HG02763 (cell line): ENCODE data around the gene SOAT2.
"Not testable (repeated sequence)": the region's sequence is repeated elsewhere in the genome, so short reads cannot be mapped to it uniquely, and the experiment has no call there.

Experiments
- ATAC-seq: cut with Tn5 transposase; IDR thresholded peaks from one replicate; pipeline ENCODE4 v1.9.1; 2021; ENCODE audit warnings: mild to moderate bottlenecking, moderate library complexity; ENCODE audit not compliant: unreplicated experiment

Gene SOAT2

DNA sequence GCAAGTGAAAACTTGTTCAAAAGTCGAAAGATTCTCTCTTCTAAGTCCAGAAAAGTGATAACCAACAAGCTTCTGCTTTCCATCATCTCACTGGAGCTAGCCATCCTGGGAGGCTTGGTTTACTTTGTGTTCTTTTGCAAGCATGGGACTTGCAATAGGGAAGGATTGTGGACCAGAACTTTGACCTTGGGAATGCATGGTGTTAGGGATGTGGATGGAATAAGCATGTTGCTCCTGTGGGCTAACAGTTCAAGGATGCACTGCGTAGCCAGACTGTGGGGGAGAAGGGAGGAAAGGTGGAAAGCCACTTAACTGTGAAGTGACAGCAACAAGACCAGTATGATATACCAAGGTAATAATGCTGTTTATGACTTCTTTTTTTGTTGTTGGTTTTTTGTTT, 28.6 kb downstream of the SOAT2 start:
- no peak for ATAC-seq

DNA sequence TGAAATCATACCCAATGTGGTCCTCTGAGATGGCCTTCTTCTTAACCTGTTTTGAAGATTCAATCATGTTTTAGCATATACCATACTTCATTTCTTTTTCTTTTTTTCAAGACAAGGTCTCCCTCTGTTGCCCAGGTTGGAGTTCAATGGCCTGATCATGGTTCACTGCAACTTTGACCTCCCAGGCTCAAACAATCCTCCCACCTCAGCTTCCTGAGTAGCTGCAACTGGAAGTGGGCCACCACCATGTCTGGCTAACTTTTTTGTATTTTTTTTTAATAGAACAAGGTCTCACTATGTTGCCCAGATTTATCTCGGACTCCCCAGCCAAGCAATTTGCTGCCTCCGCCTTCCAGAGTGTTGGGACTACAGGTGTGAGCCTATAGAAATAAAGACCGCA, 30.4 kb downstream of the SOAT2 start:
- no peak for ATAC-seq

DNA sequence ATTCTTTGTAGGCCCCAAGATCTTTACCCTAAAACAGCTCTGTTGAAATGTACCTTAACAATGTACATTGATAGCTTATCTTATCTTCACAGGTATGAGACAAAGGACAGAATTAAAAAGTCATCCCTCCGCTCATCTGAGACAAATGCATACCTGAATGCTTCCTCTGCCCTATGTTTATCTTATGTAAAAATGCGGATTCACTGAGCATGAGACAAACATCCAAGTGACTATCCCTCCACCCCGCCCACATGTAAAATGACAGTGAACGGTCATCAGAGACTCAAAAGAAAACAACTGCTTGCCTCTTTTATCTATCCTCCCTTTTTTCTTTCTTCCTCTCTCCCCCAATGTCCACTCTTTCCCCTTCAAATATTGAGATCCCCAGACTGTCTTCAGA, 40.1 kb downstream of the SOAT2 start:
- ATAC-seq, result no peak

DNA sequence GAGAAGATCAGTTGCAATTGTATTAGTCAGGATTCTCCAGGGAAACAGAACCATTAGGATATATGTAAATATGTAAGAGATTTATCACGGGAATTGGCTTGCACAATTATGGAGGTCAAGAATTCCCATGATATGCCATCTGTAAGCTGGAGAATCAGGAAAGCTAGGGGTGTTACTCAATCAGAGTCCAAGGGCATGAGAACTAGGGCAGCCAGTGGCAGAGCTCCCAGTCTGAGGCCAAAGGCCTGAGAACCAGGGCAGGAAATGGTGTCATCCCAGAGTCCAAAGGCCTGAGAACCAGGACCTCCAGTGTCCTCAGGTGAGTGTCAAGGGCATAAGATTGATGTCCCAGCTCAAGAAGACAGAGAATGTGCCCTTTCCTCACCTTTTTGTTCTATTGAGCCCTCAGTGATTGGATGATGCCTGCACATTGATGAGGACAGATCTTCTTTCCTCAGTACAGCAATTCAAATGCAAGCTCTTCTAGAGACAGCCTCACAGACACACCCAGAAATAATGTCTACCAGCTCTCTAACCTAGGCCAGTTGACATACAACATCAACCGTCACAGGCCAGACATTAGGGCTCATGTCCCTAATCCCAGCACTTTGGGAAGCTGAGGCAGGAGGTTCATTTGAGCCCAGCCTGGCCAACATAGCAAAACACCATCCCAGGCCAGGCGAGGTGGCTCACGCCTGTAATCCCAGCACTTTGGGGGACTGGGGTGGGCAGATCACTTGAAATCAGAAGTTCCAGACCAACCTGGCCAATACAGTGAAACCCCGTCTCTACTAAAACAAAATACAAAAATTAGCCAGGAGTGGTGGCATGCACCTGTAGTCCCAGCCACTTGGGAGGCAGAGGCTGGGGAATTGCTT, 42.3 kb downstream of the SOAT2 start:
- ATAC-seq, result no peak

DNA sequence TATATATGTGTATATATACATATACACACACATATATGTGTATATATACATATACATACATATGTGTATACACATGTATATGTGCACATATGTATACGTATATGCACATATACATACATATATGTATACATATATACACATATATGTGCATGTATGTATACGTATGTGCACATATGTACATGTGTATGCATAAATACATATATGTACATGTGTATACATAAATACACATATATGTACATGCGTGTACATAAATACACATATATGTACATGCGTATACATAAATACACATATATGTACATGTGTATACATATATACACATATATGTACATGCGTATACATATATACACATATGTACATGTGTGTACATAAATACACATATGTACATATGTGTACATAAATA, 43.9 kb downstream of the SOAT2 start:
- no peak for ATAC-seq

DNA sequence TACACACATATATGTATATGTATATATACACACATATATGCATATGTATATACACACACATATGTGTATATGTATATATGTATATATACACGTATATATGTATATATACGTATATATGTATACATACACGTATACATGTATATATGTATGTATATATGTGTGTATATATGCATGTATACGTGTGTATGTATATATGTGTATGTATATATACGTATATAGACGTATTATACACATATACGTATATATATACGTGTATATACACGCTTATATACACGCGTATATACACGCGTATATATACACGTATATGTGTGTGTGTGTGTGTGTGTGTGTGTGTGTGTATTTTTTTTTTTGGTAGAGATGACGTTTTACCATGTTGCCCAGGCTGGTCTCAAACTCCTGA, 44.4 kb downstream of the SOAT2 start:
- no peak for ATAC-seq

DNA sequence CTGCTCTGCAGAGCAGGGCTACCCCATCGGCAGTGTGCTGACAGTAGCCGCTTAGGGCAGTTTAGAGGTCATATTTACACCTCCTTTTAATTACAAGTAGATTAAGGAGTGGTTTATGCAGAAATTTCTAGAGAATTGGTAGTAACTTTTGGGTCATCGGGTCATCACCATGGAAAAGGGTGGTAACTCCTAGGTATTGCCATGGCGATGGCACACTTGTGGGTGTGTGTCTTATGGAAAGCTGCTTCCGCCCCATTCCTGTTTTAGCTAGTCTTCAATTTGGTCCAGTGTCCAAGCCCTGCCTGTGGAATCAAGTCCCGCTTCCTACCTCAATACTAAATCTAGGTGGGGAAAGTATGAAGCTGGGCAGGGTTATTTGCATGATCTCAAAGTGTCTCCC, 47.8 kb downstream of the SOAT2 start:
- ATAC-seq, result no peak

DNA sequence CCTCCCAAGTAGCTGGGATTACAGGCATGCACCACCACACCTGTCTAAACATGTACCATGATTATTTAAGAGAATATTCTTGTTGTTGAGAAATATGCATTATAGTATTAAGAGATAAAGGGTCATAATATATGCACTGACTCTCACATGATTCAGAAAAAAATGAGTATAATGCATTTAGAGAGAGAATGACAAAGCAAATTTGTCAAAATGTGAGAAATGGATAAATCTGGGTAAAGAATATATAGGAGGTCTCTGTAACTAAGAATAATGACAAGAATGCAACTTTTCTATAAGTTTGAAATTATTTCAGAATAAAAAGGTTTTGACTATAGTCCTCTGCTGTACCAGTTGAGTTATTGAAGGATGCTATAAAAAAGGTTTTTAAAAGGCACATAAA, 49.1 kb downstream of the SOAT2 start:
- no peak for ATAC-seq

DNA sequence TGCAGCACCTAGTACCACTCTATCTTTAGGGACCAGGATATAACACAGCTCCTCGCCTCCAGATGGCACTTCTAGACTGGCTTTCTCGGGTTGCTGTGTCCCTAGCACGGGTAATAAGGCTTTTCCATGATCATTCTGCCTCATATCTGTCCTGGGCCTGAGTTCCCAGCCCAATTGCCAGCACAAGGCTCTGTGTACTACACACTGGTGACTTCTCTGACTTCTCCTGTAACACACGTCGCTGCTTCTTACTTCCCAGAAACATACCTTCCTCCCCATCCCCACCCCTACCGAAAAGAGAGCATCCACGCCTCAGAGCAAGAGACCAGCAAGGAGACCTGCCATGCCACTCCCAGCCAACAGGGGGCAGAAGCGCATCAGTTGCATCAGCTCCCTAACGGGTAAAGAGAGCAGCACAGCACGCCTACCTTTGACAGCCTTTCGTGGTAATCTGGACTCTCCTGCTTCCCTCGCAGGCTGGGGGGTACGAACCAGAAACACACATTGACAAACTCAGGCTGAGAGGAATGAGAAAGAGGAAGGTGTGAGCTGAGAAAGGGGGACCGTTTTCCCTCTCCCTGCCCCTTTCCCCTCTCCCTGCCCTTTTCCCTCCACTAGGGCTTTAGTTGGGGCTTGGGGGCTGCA, 56.0 kb downstream of the SOAT2 start:
- peak; percentile 84 for ATAC-seq

DNA sequence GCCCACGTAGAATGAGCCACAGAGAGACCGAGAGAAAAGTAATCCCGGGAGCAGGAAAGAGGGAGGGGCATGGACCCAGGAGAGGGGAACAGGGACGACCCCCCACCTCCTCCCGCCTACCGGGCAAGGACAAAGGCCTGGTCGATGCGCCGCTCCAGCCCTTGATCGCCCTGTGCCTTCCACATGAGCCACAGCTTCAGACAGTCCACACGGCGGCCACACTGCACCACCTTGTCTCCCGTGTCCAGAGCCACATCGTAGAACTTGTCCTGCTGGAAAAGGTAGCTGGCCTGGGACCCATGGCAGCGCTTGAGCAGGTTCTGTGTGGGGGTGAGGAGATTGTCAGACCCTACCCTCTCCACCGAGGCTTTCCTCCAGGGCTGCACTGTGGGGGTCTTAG, 56.7 kb downstream of the SOAT2 start:
- no peak for ATAC-seq

DNA sequence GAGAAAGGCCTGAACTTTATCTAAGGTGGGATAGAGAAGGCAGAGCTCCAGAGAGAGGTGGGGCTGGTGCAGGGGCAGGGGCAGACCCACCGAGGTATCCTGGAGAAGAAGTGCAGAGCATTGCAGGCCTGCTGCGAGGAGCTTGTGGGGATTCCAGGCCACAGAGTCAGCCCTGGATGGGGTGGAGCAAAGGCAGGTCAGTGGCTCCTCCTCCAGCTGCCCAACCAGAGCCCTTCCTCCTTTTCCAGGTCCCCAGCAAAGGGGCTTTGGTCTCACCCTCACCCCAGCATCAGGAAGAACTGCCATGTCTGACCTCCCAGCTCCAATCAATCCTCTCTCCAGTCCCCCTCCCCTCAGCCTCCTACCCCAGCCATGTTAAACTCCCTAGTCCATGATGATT, 57.4 kb downstream of the SOAT2 start:
- no peak for ATAC-seq

DNA sequence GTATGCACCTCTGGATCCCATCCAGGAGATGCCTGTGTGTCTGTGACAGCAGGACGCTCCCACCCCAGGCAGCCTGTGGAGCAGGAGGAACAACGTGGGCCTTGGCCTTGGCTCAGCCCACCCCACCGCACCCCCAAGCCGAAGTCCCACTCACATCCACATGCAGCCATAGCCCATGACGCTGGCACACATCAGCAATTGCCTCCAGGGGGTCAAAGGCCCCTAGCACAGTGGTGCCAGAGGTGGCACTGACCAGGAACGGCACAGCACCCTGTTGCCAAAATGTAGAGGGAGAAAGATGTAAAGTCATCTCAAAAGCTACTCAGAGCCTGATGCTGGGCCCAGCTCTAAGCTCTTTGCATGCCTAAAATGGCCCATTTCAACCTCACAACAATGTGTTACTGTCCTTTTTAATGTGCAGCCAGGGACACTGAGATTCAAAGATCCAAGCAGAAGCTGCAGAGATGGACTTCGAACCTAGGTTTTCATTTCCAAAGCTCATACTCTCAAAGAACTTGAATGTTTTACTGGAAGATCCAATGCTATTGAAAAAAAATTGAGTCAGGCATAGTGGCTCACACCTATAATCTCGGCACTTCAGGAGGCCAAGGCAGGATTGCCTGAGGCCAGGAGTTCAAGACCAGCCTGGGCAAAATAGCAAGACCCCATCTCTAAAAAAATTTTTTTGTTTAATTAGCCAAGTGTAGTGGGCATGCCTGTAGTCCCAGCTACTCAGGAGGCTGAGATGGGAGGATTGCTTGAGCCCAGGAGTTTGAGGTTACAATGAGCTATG, 58.0 kb downstream of the SOAT2 start:
- ATAC-seq, result no peak

DNA sequence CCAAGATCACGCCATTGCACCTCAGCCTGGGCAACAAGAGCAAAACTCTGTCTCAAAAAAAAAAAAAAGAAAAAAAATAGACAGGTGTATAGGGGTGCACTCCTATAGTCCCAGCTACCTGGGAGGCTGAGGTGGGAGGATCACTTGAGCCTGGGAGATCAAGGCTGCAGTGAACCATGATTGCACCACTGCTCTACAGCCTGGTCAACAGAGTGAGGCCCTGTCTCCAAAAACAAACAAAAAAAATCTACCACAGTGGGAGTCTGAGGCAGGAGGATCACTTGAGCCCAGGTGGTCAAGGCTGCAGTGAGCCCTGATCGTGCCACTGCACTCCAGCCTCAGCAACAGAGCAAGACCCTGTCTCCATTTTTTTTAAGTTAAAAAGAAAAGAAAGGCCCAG, 59.7 kb downstream of the SOAT2 start:
- ATAC-seq, result not testable (repeated sequence)

DNA sequence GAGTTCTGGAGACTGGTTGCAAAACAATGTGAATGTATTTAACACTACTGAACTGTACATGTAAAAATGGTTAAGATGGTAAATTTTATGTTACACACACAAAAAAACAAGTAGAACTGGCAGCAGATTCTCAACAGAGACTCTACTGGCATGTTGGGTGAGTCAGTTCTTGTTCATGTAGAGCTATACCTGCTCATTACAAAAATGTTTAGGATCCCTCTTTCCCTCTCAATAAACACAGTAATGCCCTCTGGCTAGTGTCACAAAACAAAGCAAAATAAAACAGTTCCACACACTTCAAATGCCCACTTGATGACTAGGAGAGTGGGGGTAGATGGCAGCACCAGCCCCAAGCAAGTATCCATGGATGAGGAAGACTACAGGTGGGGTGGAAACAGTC, 63.6 kb downstream of the SOAT2 start:
- ATAC-seq, result no peak

DNA sequence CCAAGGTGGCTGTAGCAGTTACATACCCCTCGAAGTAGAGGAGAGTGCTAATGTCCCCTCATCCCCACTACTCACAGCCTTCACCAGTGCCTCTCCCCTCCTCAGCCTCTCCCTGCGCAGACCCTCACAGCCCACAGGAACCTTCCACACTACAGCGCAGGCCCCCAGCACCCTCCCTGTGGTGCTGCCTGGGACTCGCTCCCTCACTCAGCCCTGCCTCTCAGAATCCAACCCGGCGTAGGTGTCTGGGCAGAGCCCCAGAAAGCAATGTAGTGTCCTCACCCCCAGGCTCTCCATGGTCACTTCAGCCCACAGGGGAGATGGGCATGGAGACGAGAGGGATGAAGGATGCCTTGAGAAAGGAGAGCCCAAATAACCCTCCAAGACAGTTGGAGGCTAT, 66.4 kb downstream of the SOAT2 start:
- no peak for ATAC-seq

DNA sequence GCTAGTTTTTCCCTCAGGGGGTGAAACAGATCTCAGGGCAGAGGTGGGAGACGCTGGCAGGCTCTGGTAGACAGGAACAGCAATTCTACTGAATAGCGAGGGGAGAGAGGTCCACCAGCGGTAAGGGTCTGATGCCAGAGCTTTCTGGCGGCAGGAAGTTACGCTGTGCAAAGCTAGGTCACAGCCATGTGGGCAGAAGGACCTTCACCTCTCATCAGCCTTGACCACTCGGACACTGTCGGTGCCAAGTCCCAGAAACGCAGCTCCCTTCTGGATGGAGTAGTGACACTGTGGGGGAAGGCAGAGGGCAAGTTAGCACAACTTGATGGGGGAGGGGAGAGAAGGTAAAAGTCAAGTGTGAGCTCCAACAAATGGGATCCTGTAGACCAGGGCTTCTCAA, 66.9 kb downstream of the SOAT2 start:
- no peak for ATAC-seq

DNA sequence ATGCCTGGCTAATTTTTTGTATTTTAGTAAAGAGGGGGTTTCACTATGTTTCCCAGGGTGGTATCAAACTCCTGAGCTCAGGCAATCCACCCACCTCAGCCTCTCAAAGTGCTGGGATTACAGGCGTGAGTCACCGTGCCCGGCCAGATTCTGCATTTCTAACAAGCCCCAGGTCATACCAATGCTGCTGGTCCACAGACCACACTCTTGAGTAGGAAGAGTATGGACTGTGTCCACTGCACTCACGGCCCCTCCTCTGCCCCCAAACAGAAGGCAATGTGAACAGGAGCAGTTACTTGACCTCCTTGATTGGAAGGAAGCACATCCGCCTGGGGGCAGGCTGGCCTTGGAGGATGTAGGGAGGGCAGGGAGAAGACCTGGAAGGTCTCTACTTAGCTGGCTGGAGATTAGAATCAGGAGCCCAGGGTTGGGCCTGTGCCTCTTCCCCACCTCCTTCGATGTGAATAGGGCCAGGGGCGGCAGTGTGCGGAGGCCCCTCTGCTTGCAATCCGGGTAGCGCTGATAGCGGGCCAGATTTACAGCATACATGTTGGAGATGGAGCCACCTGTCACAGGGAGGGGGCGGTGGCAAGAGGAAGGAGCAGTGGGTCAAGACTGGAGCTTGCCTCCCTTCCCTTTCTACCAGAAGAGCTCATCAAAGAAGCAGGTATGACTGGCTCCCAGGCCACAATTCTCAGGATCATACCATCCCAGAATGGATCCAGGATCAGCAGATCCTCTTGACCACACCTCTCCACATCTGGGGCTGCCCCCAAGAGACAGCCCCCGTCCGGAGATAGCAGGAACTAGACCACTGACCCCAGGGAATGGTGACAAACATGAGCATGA, 67.8 kb downstream of the SOAT2 start:
- no peak for ATAC-seq

DNA sequence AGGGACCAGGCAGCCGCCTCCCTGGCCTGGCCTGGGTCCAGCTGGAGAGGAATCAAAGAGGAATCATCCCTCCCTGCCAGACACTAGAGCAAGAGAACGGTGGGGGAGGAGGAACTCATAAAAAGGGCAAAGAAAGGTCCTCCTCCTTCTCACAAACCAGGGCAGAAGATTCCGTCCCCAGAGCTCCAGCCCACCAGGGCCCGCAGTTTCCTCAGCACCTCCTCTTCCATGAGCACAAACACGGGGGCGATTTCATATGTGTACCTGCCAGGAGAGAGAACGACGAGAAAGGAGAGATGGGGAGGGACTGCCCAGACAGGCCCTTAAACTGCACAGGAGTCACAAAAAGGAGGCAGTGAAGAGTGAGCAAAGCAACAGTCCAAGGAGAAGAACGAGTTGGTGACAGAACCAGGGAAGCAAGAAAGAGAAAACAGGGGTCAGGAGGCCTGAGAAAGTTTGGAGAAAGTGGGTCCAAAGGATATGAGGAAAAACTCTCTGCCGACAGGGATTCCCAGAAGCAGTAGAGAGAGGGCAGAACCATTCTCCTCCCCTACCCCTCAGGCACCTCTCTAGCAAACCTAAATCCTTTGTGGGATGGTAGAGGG, 68.5 kb downstream of the SOAT2 start:
- ATAC-seq, result no peak

DNA sequence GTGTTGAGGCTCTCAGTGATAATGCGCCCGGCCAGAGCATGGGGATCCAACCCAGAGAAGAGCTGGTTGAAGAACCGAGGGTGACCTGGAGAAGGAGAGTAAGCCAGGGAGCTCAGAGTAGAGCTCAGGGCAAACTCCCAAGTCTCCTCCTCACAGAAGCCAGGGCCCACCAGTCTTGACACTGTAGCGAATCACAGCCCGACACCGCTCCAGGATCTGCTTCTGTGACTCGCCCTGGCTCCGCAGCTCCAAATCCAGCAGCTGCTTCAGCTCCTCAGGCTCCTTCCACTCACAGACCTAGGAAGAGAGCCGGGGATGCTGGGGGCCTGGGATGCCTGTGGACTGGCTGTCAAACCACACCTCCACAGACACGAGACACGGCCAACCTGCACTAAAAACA, 69.1 kb downstream of the SOAT2 start:
- ATAC-seq, result no peak

DNA sequence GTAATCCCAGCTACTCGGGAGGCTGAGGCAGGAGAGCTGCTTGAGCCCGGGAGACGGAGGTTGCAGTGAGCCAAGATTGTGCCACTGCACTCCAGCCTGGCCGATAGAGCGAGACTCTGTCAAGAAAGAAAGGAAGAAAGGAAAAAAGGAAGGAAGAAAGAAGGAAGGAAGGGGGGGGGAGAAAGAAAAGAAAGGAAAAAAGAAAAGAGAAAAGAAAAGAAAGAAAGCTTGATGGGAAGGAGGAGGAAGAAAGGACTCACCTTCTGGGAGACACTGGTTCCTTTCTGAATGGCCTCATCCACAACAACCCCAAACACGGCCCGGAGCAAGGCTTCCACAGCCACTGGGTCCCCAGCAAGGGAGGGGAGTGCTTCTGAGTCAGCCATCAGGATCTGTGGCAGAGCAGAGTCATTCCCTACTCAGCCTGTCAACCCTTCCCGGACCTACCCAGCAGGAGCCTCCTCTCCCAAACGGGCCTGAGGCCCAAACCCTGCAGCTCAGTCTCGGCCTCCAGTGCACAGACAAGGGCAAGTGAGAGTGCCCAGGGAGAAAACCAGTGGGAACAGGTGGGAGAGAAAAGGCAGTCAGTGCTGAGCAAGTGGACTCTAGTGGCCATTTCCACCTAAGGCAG, 69.9 kb downstream of the SOAT2 start:
- no peak for ATAC-seq
